ENCODE measurements around the gene GLI3.

The GLI3 gene

GRCh38 chr7:42143711-42144600 lies 93.1 kb downstream of the GLI3 start:
- peak; percentile 60 for DNase-seq (ENCODE audit: low read depth, low spot score)

- DNase-seq (ENCODE audit: low read depth, low spot score), result no peak
These were observed 94.9 kb downstream of the GLI3 start for GRCh38 chr7:42142089-42142488.

GRCh38 chr7:42139751-42140150 lies 97.3 kb downstream of the GLI3 start:
- DNase-seq (ENCODE audit: low read depth, low spot score), result no peak

- DNase-seq (ENCODE audit: low read depth, low spot score), result no peak
These were observed 98.3 kb downstream of the GLI3 start for GRCh38 chr7:42138691-42139090.

DNA sequence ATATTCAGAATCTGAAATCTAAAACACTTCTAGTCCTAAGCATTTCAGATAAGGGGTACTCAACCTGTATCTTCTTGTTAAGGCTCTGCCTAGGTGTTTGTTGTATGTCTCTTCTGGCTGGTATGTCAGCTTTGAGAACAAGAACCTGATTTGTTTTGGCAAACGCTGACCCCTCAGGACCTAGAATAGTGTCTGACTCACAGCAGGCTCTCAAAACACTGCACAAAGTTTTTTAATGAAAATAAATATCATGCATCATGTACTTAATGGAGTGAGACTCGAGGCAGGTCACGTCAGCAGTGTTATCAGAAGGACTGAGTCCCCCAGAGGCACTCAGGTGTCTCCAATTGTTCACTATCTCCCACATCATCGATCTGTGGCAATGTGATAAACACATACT lies 99.1 kb downstream of the GLI3 start:
- DNase-seq (ENCODE audit: low read depth, low spot score), result no peak

GRCh38 chr7:42137431-42137830 lies 99.6 kb downstream of the GLI3 start:
- DNase-seq (ENCODE audit: low read depth, low spot score), result no peak

DNA sequence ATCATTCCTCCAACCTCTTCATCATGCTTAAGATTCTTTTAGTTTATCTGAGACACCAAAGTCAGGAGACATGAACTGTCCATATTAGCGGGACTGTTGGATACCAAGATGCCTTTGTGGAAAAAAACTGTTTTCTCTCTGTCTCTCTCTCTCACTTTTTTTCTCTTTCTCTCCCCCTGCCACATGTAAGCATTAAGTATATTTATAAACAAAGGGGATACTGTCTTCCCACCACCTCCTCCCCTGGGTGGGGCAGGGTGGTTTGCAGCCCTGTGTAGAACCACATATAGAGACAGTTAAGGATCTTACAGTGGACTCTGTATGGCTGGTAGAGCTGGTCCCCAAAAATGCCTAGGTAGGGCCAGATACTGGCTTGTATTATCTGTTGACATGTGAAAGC lies 101.3 kb downstream of the GLI3 start:
- DNase-seq (ENCODE audit: low read depth, low spot score), result no peak

GRCh38 chr7:42134276-42134876 lies 102.6 kb downstream of the GLI3 start:
- no peak for DNase-seq (ENCODE audit: low read depth, low spot score)

GRCh38 chr7:42133321-42133720 lies 103.7 kb downstream of the GLI3 start:
- DNase-seq (ENCODE audit: low read depth, low spot score), result no peak

DNA sequence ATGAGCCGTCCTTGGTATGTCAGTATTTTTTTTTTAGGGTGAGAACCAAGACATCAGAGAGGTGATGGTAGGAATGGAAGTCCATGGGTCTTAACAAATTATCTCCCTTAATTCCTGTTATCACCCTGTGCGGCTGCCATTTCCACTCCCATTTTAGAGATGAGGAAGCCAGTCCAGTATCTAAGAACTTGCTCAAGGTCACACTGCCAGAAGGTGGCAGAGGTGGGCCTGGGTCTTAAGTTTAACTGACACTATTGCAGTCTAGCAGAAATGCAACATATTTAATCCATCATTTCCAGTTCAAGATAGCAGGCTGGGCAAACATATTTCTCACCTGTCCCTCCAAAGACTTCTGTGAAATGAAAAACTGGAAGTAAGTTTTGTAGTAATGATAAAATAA lies 108.3 kb downstream of the GLI3 start:
- no peak for DNase-seq (ENCODE audit: low read depth, low spot score)

DNA sequence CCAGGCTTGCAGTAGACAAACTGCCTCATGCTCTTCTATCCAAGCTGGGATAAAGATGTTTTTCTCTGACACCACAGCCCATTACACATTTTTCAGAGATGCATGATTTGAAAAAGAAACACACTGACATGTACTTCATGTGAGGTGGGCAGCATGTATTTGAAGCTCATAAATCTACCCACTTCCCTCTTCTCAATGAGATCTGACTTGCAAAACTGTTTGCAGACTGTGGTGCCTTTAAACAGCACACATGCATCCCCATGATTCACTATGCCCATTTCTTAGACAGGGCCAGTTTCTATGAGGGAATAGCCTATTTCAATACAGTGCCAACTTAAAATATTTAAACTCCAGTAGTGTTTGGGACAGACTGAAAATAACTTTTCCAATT lies 109.8 kb downstream of the GLI3 start:
- DNase-seq (ENCODE audit: low read depth, low spot score), result no peak

DNA sequence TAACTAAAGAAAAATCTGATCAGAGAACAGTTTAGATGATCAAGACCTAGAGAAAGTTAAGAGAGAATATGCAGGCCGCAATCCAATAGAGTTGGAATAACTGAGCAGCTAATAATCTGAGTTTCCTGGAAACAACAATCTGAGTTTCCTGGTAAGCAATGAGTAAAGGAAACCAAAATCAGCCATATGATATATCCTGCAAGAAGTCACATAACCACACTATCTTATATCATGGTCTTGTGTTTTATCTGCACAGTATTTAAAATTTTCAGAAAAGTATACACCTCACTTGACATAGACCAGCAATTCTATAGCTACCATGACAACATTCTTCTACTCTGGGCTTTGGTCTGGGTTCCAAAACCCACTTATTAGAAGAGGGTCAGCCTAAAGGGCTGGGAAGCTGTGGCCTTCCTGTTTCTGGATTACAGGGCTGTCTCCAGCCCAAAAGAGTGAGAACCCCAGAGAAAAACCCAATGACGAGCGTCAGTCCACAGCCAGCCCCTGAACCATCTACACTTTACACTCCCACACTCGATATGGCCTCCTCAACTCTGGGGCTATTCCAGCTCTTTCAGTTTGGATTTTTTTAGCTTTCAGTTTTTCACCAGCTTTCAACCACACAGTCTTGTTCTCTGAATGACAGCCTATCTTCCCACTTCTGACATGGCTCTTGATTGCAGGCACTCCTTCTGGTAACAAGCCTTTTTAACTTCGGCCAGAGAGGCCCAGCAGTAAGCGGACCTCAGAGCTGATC lies 110.4 kb downstream of the GLI3 start:
- no peak for DNase-seq (ENCODE audit: low read depth, low spot score)

DNA sequence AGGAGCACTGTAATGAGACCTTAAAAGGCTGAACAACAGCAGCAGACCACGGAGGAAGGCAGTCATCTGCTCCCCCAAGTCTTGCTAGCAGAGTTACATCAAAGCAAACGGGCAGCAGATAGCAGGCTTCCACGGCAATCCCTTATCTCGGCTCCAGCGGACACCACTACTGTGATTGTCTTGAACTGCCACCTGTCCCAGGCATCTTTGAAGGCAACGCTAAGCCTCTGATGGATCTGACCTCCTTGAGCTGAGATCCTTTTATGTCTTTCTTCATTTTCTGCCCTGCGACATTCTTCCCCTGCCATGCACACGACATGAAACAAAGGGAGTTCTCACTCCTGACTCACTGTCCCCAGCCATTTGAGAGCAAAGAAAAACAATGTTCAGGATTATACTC lies 111.7 kb downstream of the GLI3 start:
- DNase-seq (ENCODE audit: low read depth, low spot score), result no peak

GRCh38 chr7:42123716-42124115 lies 113.3 kb downstream of the GLI3 start:
- no peak for DNase-seq (ENCODE audit: low read depth, low spot score)

DNA sequence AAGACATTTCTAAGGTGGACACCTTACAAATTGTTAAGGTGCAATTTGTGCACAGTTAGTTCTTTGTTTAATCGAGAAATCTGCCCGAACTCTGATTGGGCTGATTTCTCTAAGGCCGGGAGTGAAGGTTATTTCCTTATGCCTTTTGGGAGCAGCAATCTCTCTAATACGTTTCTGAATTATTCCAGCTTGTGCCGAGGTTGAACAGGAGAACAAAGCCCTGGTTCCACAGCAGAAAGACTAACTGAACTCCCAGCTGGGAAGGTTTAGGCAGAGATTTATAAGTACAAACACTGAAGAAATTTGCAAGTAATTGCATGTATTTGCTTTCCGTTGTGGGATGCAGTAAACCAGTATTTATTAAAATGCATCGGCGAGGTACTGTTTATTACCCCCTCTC lies 116.8 kb downstream of the GLI3 start:
- DNase-seq (ENCODE audit: low read depth, low spot score), result no peak

- no peak for DNase-seq (ENCODE audit: low read depth, low spot score)
These were observed 119.8 kb downstream of the GLI3 start for GRCh38 chr7:42117201-42117600.

- DNase-seq (ENCODE audit: low read depth, low spot score), result no peak
These were observed 121.2 kb downstream of the GLI3 start for GRCh38 chr7:42115795-42116194.

DNA sequence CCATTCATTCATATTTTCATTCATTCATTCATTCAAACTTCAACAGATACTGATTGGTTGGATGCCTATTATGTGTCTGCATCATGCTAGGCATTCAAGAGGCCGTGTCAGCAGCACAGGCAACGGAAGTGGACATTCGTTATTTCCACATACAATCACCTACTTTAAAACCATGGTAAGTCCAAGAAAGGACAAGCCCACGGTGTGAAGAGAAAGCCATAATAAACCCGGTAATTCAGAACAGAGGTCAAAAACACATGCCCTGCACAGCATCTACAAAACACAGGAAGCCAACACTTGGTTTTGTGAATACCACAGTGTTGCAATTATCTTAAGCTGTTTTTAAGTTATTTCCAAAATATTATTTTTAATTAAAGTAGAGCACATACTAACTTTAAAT lies 126.7 kb downstream of the GLI3 start:
- no peak for DNase-seq (ENCODE audit: low read depth, low spot score)

DNA sequence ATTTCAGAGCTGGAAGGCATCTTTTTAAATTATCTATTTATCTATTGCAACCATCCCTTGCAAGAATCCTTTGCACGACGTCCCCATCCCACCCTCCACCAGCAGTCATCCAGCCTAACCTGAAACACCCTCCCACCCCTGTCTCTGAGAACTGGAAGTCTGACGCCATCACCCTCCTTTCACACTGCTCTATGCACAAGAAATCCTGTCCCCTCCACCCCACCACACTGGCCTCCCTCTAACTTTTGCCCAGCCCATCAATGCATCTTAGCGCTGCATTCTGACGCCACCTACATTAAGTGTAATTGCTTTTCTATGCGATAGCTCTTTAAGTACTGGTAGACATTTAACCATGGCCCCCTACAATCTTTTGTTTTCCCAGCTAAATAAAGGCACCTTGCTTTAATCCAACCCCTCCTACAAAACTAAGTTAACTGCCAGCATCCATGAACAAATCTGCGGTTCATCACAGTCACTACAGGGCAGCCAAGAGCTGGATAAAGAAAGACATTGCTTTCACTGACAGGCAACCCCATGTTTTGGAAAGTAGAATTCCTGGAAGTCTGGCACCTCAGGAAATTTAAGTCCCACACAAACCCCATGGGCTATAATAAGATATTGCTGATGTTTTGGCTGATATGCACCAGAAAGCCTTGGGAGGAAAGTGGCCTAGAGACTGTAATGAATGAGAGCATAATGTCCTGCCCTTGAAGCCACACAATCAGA lies 128.0 kb downstream of the GLI3 start:
- peak; percentile 60 for DNase-seq (ENCODE audit: low read depth, low spot score)

DNA sequence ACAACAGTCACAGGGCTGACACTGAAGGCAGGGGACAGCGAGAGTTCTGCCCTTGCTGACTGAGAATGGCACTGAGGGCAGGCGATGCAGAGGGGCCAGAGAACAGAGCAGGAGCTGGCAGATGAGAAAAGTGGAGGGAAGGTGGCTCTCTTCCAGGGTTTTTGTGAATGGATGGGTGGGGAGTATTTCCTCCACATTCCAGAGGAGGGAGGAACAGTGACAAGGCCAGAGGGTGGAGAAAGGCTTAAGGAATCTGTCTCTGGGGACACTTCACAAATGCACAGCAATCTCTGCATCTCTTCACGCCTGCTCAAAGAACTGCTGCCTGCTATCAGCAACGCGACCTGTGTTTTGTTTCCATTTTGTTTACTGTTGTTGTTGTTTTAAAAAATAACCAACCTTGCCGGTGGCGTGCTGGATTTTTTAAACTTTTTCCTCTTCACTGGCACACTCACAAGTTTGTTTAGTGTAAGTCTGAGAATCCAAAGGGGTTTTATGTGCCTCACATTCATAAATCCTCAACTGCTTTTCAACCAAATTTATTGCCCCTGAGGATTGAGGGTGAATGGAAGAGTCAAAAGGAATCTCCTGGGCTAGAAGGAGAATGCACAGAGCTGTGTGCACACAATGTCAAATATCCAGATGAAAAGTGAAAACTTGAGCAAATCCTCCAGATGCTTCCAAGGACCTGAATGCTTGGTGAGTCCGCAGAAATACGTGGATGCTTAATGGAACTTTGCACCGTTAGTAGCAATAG lies 129.3 kb downstream of the GLI3 start:
- DNase-seq (ENCODE audit: low read depth, low spot score), result peak; percentile 66

DNA sequence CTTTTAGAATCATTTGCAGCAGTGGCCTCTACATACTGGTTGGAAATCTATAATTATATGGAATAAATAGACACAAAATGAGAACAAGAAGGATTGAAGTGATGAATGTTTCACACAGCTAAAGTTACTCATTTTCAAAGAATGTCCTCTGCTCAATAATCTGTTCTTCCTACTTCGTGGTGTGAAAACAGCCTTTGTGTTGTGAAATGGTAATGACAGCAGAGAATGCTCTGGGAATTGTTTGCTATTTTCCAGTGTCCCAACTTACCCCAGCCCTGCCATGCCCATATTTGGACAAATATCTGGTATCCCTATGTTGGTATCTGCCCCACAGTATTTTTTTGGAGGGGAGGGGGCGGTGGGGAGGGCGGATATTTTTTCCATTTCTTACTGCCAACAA lies 130.4 kb downstream of the GLI3 start:
- DNase-seq (ENCODE audit: low read depth, low spot score), result no peak
